Left ventricle myocardium inferior (tissue), 1 donor: ENCODE data around the gene KCNQ2. TPM values are rescaled to one million over a fixed set of nuclear protein-coding genes. Genes with fewer than 3 reads are reported as not detected.

Source experiments
- DNase-seq: peaks from one replicate; pipeline ENCODE4 v3.0.0-alpha.2; 2020
- H3K27ac ChIP-seq: fragments of 200-600 bp; replicated peaks from 2 replicates; pipeline ENCODE4 v1.8.0; 2021
- H3K27me3 ChIP-seq: fragments of 200-600 bp; 2 replicates; pipeline ENCODE4 v1.8.0; 2021; ENCODE audit warnings: low read depth
- H3K36me3 ChIP-seq: fragments of 200-600 bp; 2 replicates; pipeline ENCODE4 v1.8.0; 2021
- H3K4me1 ChIP-seq: fragments of 200-600 bp; 2 replicates; pipeline ENCODE4 v1.8.0; 2021
- H3K4me3 ChIP-seq: fragments of 200-600 bp; 2 replicates; pipeline ENCODE4 v1.8.0; 2021; ENCODE audit warnings: mild to moderate bottlenecking, moderate library complexity
- H3K9me3 ChIP-seq: fragments of 200-600 bp; replicated peaks from 2 replicates; pipeline ENCODE4 v1.8.0; 2021
- CTCF ChIP-seq: fragments of 200-600 bp; IDR thresholded peaks from 2 replicates; pipeline ENCODE4 v1.8.0; 2021; ENCODE audit warnings: antibody characterized with exemption, mild to moderate bottlenecking, borderline replicate concordance
- intact Hi-C: fragments of 100-400 bp; cut with micrococcal nuclease; formaldehyde crosslinking; loops from one replicate; pipeline ENCODE4 v1.11.0; 2022
- total RNA-seq: library from RNA; stranded (reverse); fragmentation: NEBNext Ultra II Directional; extraction: Animal tissue kit (Norgen Biotek cat#: 25700); gene quantifications from one replicate; pipeline ENCODE4 v1.2.1, GENCODE V29; 2021
- donor health status: DM: no; HTN: yes; CAD: no; lungs with severe emphysema.

Gene KCNQ2
- total RNA-seq, 1 donor from 2014 or later: 2.3 TPM

GRCh38 chr20:63434599-63435378 lies 37.7 kb downstream of the KCNQ2 start:
- peak; percentile 85 for TF ChIP-seq CTCF
- Histone ChIP-seq H3K4me3 (peak overlapping the region; percentile 36), H3K27ac (peak overlapping the region; percentile 26), H3K4me1 (peaks cover 12% of the 10 kb centered on the region), H3K27me3 (peaks cover 4% of the 10 kb centered on the region), H3K9me3 (no peaks in the 10 kb centered on the region), H3K36me3 (no peaks in the 10 kb centered on the region)
- DNase-seq: peak; percentile 64
- intact Hi-C loops: no loop called here

- Histone ChIP-seq H3K4me1 (peaks cover 12% of the 10 kb centered on the region), H3K36me3 (no peaks in the 10 kb centered on the region), H3K4me3 (peak overlapping the region; percentile 36), H3K9me3 (no peaks in the 10 kb centered on the region), H3K27ac (peak overlapping the region; percentile 26), H3K27me3 (no peaks in the 10 kb centered on the region)
- intact Hi-C loops: no loop called here
- DNase-seq: no peak
- no peak for TF ChIP-seq CTCF
These were observed 38.5 kb downstream of the KCNQ2 start for GRCh38 chr20:63433756-63434531.

GRCh38 chr20:63433351-63433750 lies 39.1 kb downstream of the KCNQ2 start:
- H3K27me3 ChIP-seq: no peaks in the 10 kb centered on the region
- DNase-seq: no peak

GRCh38 chr20:63432577-63433325 lies 39.7 kb downstream of the KCNQ2 start:
- H3K27ac ChIP-seq: no peak overlapping the region
- DNase-seq: no peak
- no peak for TF ChIP-seq CTCF
- no peaks in the 10 kb centered on the region for H3K27me3 ChIP-seq
- H3K9me3 ChIP-seq: no peaks in the 10 kb centered on the region
- no peak overlapping the region for H3K4me3 ChIP-seq
- peaks cover 12% of the 10 kb centered on the region for H3K4me1 ChIP-seq
- intact Hi-C loops: no loop called here
- no peaks in the 10 kb centered on the region for H3K36me3 ChIP-seq

More at GRCh38 chr20:63433351-63433750, 39.1 kb downstream of the KCNQ2 start:
- intact Hi-C loops: no loop called here
- H3K9me3 ChIP-seq: no peaks in the 10 kb centered on the region
- no peak overlapping the region for H3K4me3 ChIP-seq
- H3K4me1 ChIP-seq: peaks cover 12% of the 10 kb centered on the region
- no peaks in the 10 kb centered on the region for H3K36me3 ChIP-seq
- TF ChIP-seq CTCF: no peak
- no peak overlapping the region for H3K27ac ChIP-seq

GRCh38 chr20:63431944-63432343 lies 40.5 kb downstream of the KCNQ2 start:
- intact Hi-C loops: no loop called here
- no peak overlapping the region for H3K27ac ChIP-seq
- no peak for DNase-seq
- H3K36me3 ChIP-seq: no peaks in the 10 kb centered on the region
- H3K4me1 ChIP-seq: peaks cover 12% of the 10 kb centered on the region
- H3K9me3 ChIP-seq: no peaks in the 10 kb centered on the region
- no peak overlapping the region for H3K4me3 ChIP-seq
- no peaks in the 10 kb centered on the region for H3K27me3 ChIP-seq
- no peak for TF ChIP-seq CTCF
